ENCODE data around the gene JAK1. TPM values are rescaled to one million over a fixed set of nuclear protein-coding genes. Genes with fewer than 3 reads are reported as not detected.
"Not testable (repeated sequence)": the region's sequence is repeated elsewhere in the genome, so short reads cannot be mapped to it uniquely, and the experiment has no call there.

Gene JAK1
- 94.1 TPM for total RNA-seq
- long read RNA-seq, full-length matches to known transcripts = 110 of 244 reads
- long read RNA-seq, partial matches to known transcripts = 96 of 244 reads
- long read RNA-seq, other reads (novel, unspliced or antisense) = 38 of 244 reads

GRCh38 chr1:64966158-64966971 is at the start of gene JAK1:
Gene JAK1, minus strand, starts transcription at chr1:64966549. Its CDS starts 80,285 bp downstream, at chr1:64886264.
- intact Hi-C loops (cut with DNase I) = no loop called here
- DNase-seq = peak; percentile 93
- ATAC-seq (ENCODE audit: poor library complexity) = peak; percentile 92

- ATAC-seq (ENCODE audit: poor library complexity) (no peak), DNase-seq (no peak)
- intact Hi-C loops (cut with DNase I) = no loop called here
Measured at GRCh38 chr1:65014321-65014720, 48.0 kb upstream of the JAK1 start.

- ATAC-seq (ENCODE audit: poor library complexity) (no peak), DNase-seq (no peak)
- intact Hi-C loops (cut with DNase I) = no loop called here
Measured at GRCh38 chr1:65011983-65012382, 45.6 kb upstream of the JAK1 start.

GRCh38 chr1:65009724-65010420 is 43.5 kb upstream of the JAK1 start:
- intact Hi-C loops (cut with DNase I) = no loop called here
- no peak for DNase-seq
- no peak for ATAC-seq (ENCODE audit: poor library complexity)

GRCh38 chr1:65009176-65009575 is 42.8 kb upstream of the JAK1 start:
- DNase-seq = no peak
- ATAC-seq (ENCODE audit: poor library complexity) = no peak

GRCh38 chr1:65006806-65007205 is 40.5 kb upstream of the JAK1 start:
- DNase-seq = no peak
- ATAC-seq (ENCODE audit: poor library complexity) = no peak
- intact Hi-C loops (cut with DNase I) = no loop called here

More at GRCh38 chr1:65009176-65009575, 42.8 kb upstream of the JAK1 start:
- intact Hi-C loops (cut with DNase I) = no loop called here

- intact Hi-C loops (cut with DNase I) = no loop called here
- ATAC-seq (ENCODE audit: poor library complexity) = no peak
Measured at GRCh38 chr1:65003316-65003664, 36.9 kb upstream of the JAK1 start.

GRCh38 chr1:65002508-65003315 is 36.4 kb upstream of the JAK1 start:
- peak; percentile 91 for DNase-seq
- ATAC-seq (ENCODE audit: poor library complexity) = peak; percentile 93
- intact Hi-C loops (cut with DNase I) = no loop called here

More at GRCh38 chr1:65003316-65003664, 36.9 kb upstream of the JAK1 start:
- no peak for DNase-seq

GRCh38 chr1:65002156-65002507 is 35.8 kb upstream of the JAK1 start:
- DNase-seq = no peak
- intact Hi-C loops (cut with DNase I) = no loop called here
- no peak for ATAC-seq (ENCODE audit: poor library complexity)

GRCh38 chr1:65001231-65001792 is 35.0 kb upstream of the JAK1 start:
- ATAC-seq (ENCODE audit: poor library complexity) (peak; percentile 49), DNase-seq (peak; percentile 92)
- intact Hi-C loops (cut with DNase I) = no loop called here

GRCh38 chr1:64998425-64998948 is 32.1 kb upstream of the JAK1 start:
- ATAC-seq (ENCODE audit: poor library complexity); DNase-seq; intact Hi-C loops (cut with DNase I): not testable (repeated sequence)

GRCh38 chr1:64996541-64997257 is 30.4 kb upstream of the JAK1 start:
- ATAC-seq (ENCODE audit: poor library complexity) (no peak), DNase-seq (no peak)
- intact Hi-C loops (cut with DNase I) = no loop called here

GRCh38 chr1:64995316-64995715 is 29.0 kb upstream of the JAK1 start:
- intact Hi-C loops (cut with DNase I) = no loop called here
- DNase-seq (no peak), ATAC-seq (ENCODE audit: poor library complexity) (no peak)

- no peak for DNase-seq
Measured at GRCh38 chr1:64986903-64987871, 20.8 kb upstream of the JAK1 start.

GRCh38 chr1:64984737-64985136 is 18.4 kb upstream of the JAK1 start:
- intact Hi-C loops (cut with DNase I) = no loop called here
- DNase-seq (no peak), ATAC-seq (ENCODE audit: poor library complexity) (no peak)

More at GRCh38 chr1:64986903-64987871, 20.8 kb upstream of the JAK1 start:
- no peak for ATAC-seq (ENCODE audit: poor library complexity)
- intact Hi-C loops (cut with DNase I) = no loop called here

GRCh38 chr1:64984106-64984505 is 17.8 kb upstream of the JAK1 start:
- no peak for ATAC-seq (ENCODE audit: poor library complexity)
- DNase-seq = no peak
- intact Hi-C loops (cut with DNase I) = no loop called here

- intact Hi-C loops (cut with DNase I) = no loop called here
- no peak for ATAC-seq (ENCODE audit: poor library complexity)
- no peak for DNase-seq
Measured at GRCh38 chr1:64983110-64983509, 16.8 kb upstream of the JAK1 start.
